OCI-LY3 (cell line): ENCODE results near the gene EIF3K.

ENCODE experiments used
- CTCF ChIP-seq: fragments of 200-600, 300-600 bp; sonication (generic); IDR thresholded peaks from 2 replicates; pipeline ENCODE4 v1.5.1; 2014; ENCODE audit warnings: antibody characterized with exemption, low read length, low read depth
- EZH2phosphoT487 ChIP-seq: fragments of 200-600 bp; shearing (Covaris generic); IDR thresholded peaks from 2 replicates; pipeline ENCODE4 v1.6.1; 2018; ENCODE audit warnings: antibody characterized with exemption, mixed run types, low read depth

GRCh38 chr19:38663156-38663651 lies 44.2 kb downstream of the EIF3K start:
- no peak for TF ChIP-seq CTCF
- TF ChIP-seq EZH2phosphoT487, result no peak
